GM23338 (cell line): ENCODE results near the gene CHRD. TPM values are rescaled to one million over a fixed set of nuclear protein-coding genes. Genes with fewer than 3 reads are reported as not detected.

Experiments used
- ATAC-seq: fragments of 200-7000 bp; cut with Tn5 transposase; 3 replicates; pipeline ENCODE4 v1.9.1; 2020
- DNase-seq: peaks from one replicate; pipeline ENCODE4 v3.0.0-alpha.2; 2015; ENCODE audit warnings: low spot score
- H2AFZ ChIP-seq: fragments of 200-600 bp; sonication (generic); 2 replicates; pipeline ENCODE4 v1.8.0; 2016; ENCODE audit warnings: antibody characterized with exemption, mild to moderate bottlenecking, moderate library complexity
- H3F3A ChIP-seq: fragments of 200-600 bp; sonication (generic); replicated peaks from 2 replicates; pipeline ENCODE4 v1.8.0; 2017; ENCODE audit warnings: antibody characterized with exemption, mixed run types, low read depth
- H3K27ac ChIP-seq: fragments of 200-600 bp; sonication (generic); 2 replicates; pipeline ENCODE4 v1.6.1; 2016; ENCODE audit warnings: low read depth
- H3K27me3 ChIP-seq: fragments of 200-600 bp; sonication (generic); 2 replicates; pipeline ENCODE4 v1.8.0; 2016; ENCODE audit warnings: mild to moderate bottlenecking, mixed run types, moderate library complexity; ENCODE audit not compliant: insufficient read depth
- H3K36me3 ChIP-seq: fragments of 200-600 bp; sonication (generic); 2 replicates; pipeline ENCODE4 v1.8.0; 2016; ENCODE audit warnings: mild to moderate bottlenecking; ENCODE audit not compliant: insufficient read depth
- H3K4me1 ChIP-seq: fragments of 200-600 bp; sonication (generic); 2 replicates; pipeline ENCODE4 v1.8.0; 2016; ENCODE audit warnings: mild to moderate bottlenecking, moderate library complexity; ENCODE audit not compliant: insufficient read depth
- H3K4me2 ChIP-seq: fragments of 200-600 bp; sonication (generic); 2 replicates; pipeline ENCODE4 v1.7.1; 2017; ENCODE audit warnings: mixed run types
- H3K4me3 ChIP-seq: fragments of 200-600 bp; sonication (generic); 2 replicates; pipeline ENCODE4 v1.6.1; 2016; ENCODE audit warnings: mixed run types
- H3K79me2 ChIP-seq: fragments of 200-600 bp; sonication (generic); replicated peaks from 2 replicates; pipeline ENCODE4 v1.8.0; 2017; ENCODE audit warnings: mild to moderate bottlenecking; ENCODE audit not compliant: insufficient read depth
- H3K9me2 ChIP-seq: fragments of 200-600 bp; sonication (generic); 2 replicates; pipeline ENCODE4 v1.8.0; 2017; ENCODE audit not compliant: insufficient read depth
- H4K20me1 ChIP-seq: fragments of 200-600 bp; sonication (generic); replicated peaks from 2 replicates; pipeline ENCODE4 v1.8.0; 2017; ENCODE audit warnings: mild to moderate bottlenecking; ENCODE audit not compliant: insufficient read depth
- H3K27ac Mint-ChIP-seq: 2 replicates; pipeline ENCODE4 v1.8.0; 2020; ENCODE audit warnings: inconsistent platforms, mild to moderate bottlenecking, moderate library complexity, mixed read lengths
- H3K27me3 Mint-ChIP-seq: 3 replicates; pipeline ENCODE4 v1.8.0; 2022; ENCODE audit warnings: low read depth, mild to moderate bottlenecking, moderate library complexity, mixed read lengths, inconsistent platforms; ENCODE audit not compliant: insufficient read depth, poor library complexity
- H3K36me3 Mint-ChIP-seq: 3 replicates; pipeline ENCODE4 v1.8.0; 2021; ENCODE audit warnings: low read depth, mild to moderate bottlenecking, inconsistent platforms, moderate library complexity, mixed read lengths
- H3K4me1 Mint-ChIP-seq: 3 replicates; pipeline ENCODE4 v1.8.0; 2020; ENCODE audit warnings: mild to moderate bottlenecking, inconsistent platforms, mixed read lengths
- H3K4me3 Mint-ChIP-seq: 3 replicates; pipeline ENCODE4 v1.8.0; 2021; ENCODE audit warnings: moderate library complexity, mild to moderate bottlenecking, inconsistent platforms, mixed read lengths
- H3K9me3 Mint-ChIP-seq: 3 replicates; pipeline ENCODE4 v1.8.0; 2020; ENCODE audit warnings: moderate library complexity, mild to moderate bottlenecking, inconsistent platforms, mixed read lengths
- CREB1 ChIP-seq: fragments of 250-450 bp; sonication (Bioruptor Pico); IDR thresholded peaks from 2 replicates; pipeline ENCODE4 v1.5.0; 2020; ENCODE audit warnings: low read depth, mild to moderate bottlenecking, moderate library complexity
- CTCF ChIP-seq, 2 experiments: fragments of 200-600 bp in 1 of 2; sonication (generic) in 1 of 2; conservative IDR thresholded peaks; 2 replicates each; pipeline versions ENCODE4 v1.5.1 to v1.6.1; 2016 to 2017; ENCODE audit warnings: antibody characterized with exemption in 2 of 2, low read depth in 2 of 2, mild to moderate bottlenecking in 2 of 2, moderate library complexity in 1 of 2
- ETS1 ChIP-seq: IDR thresholded peaks from 2 replicates; pipeline ENCODE4 v1.6.1; 2016; ENCODE audit warnings: antibody characterized with exemption
- EZH2 ChIP-seq: fragments of 200-600 bp; sonication (generic); IDR thresholded peaks from one replicate; pipeline ENCODE4 v1.8.0; 2017; ENCODE audit warnings: antibody characterized with exemption, mild to moderate bottlenecking, low read depth; ENCODE audit not compliant: unreplicated experiment
- EZH2phosphoT487 ChIP-seq: fragments of 200-600 bp; sonication (generic); IDR thresholded peaks from one replicate; pipeline ENCODE4 v1.8.1; 2018; ENCODE audit warnings: antibody characterized with exemption; ENCODE audit not compliant: unreplicated experiment
- JUNB ChIP-seq: IDR thresholded peaks from one replicate; pipeline ENCODE4 v1.6.1; 2016; ENCODE audit warnings: antibody characterized with exemption; ENCODE audit not compliant: unreplicated experiment
- NANOG ChIP-seq: IDR thresholded peaks from 2 replicates; pipeline ENCODE4 v1.6.1; 2016; ENCODE audit warnings: antibody characterized with exemption, borderline replicate concordance
- POLR2AphosphoS5 ChIP-seq: IDR thresholded peaks from 2 replicates; pipeline ENCODE4 v1.6.1; 2016; ENCODE audit warnings: antibody characterized with exemption, low read depth
- STAT1 ChIP-seq: IDR thresholded peaks from one replicate; pipeline ENCODE4 v1.6.1; 2016; ENCODE audit warnings: antibody characterized with exemption; ENCODE audit not compliant: unreplicated experiment
- ZNF114 ChIP-seq: fragments of 250-450 bp; sonication (Bioruptor Pico); IDR thresholded peaks from 2 replicates; pipeline ENCODE4 v1.5.0; 2020; ENCODE audit warnings: mild to moderate bottlenecking, moderate library complexity
- ZNF331 ChIP-seq: fragments of 250-450 bp; sonication (Bioruptor Pico); IDR thresholded peaks from 2 replicates; pipeline ENCODE4 v1.5.0; 2020; ENCODE audit warnings: low read depth, mild to moderate bottlenecking, moderate library complexity
- ZNF462 ChIP-seq: fragments of 250-450 bp; sonication (Bioruptor Pico); IDR thresholded peaks from 2 replicates; pipeline ENCODE4 v1.5.0; 2020; ENCODE audit warnings: mild to moderate bottlenecking, moderate library complexity
- polyA plus RNA-seq: library from polyadenylated mRNA; unstranded; fragments of >200 nt; fragmentation: Nextera tagmentation; extraction: Ambion mirVana; gene quantifications from 2 replicates; pipeline ENCODE4 v1.2.1, GENCODE V29; 2016
- total RNA-seq: library from RNA; depleted of rRNA; stranded (reverse); fragments of >200 nt; shearing (Covaris generic); gene quantifications from 2 replicates; pipeline ENCODE4 v1.2.3, GENCODE V29; 2014
- TF ChIP-seq, protein P1 (sequence below): IDR thresholded peaks from one replicate; pipeline ENCODE4 v1.6.1; 2018; ENCODE audit warnings: antibody characterized with exemption; ENCODE audit not compliant: unreplicated experiment

CHRD gene
- total and polyA plus RNA-seq, 2 experiments from 2014 or later = 0.34 to 0.66 TPM

DNA sequence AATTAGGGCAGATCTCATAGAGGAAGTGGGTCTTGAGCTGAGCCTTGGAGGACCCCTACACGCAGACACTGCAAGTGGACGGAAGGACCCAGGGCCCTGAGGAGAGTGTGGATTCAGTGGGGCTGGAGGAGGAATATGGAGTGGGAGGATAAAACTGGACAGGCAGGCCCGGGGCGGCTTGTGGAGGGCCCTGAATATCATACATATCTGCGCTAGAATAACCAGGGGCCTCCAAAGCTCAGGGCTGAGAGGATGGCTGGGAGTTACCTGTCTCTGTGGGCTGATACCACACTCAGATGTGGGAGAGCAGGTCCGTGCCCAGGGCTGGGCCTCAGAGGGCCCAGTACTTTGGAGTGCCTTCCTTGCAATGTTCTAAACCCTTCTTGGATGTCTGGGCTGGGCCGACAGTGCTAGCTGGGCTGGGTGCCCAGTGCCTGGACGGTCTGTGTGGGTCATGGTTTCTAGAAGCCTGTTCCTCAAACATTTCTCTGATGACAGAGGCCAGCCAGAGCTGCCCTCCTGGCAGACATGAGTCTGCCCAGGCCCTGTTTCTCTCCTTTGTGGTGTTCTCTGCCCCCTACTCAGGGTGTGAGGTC is 29.6 kb downstream of the CHRD start:
- H3K4me3 ChIP-seq = no peak overlapping the region
- peaks cover 14% of the 10 kb centered on the region for H3K27me3 Mint-ChIP-seq
- no peak overlapping the region for H3K27ac ChIP-seq
- DNase-seq = no peak
- H3K79me2 ChIP-seq = no peaks in the 10 kb centered on the region
- no peaks in the 10 kb centered on the region for H3K27me3 ChIP-seq
- H3K4me2 ChIP-seq = no peak overlapping the region
- no peak overlapping the region for H3K27ac Mint-ChIP-seq
- TF ChIP-seq NANOG (no peak), ZNF331 (no peak), ZNF462 (CRISPR knock-in tag) (no peak), CTCF (conservative IDR thresholded peaks at IDR 0.05; ENCODE audit: low read depth in 2 of 2) (no peak), JUNB (no peak), ZNF114 (no peak), EZH2 (no peak), STAT1 (no peak), POLR2AphosphoS5 (no peak), CREB1 (CRISPR knock-in tag) (no peak), ETS1 (no peak), EZH2phosphoT487 (no peak)
- TF ChIP-seq, protein P1, sequence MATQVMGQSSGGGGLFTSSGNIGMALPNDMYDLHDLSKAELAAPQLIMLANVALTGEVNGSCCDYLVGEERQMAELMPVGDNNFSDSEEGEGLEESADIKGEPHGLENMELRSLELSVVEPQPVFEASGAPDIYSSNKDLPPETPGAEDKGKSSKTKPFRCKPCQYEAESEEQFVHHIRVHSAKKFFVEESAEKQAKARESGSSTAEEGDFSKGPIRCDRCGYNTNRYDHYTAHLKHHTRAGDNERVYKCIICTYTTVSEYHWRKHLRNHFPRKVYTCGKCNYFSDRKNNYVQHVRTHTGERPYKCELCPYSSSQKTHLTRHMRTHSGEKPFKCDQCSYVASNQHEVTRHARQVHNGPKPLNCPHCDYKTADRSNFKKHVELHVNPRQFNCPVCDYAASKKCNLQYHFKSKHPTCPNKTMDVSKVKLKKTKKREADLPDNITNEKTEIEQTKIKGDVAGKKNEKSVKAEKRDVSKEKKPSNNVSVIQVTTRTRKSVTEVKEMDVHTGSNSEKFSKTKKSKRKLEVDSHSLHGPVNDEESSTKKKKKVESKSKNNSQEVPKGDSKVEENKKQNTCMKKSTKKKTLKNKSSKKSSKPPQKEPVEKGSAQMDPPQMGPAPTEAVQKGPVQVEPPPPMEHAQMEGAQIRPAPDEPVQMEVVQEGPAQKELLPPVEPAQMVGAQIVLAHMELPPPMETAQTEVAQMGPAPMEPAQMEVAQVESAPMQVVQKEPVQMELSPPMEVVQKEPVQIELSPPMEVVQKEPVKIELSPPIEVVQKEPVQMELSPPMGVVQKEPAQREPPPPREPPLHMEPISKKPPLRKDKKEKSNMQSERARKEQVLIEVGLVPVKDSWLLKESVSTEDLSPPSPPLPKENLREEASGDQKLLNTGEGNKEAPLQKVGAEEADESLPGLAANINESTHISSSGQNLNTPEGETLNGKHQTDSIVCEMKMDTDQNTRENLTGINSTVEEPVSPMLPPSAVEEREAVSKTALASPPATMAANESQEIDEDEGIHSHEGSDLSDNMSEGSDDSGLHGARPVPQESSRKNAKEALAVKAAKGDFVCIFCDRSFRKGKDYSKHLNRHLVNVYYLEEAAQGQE = no peak
- H3K36me3 Mint-ChIP-seq = no peaks in the 10 kb centered on the region
- H3K9me3 Mint-ChIP-seq = peaks cover 3% of the 10 kb centered on the region; the same call in 1 of the 3 replicates
- H3K4me1 Mint-ChIP-seq = no peaks in the 10 kb centered on the region
- H3K4me3 Mint-ChIP-seq = no peak overlapping the region
- H3F3A ChIP-seq = no peaks in the 10 kb centered on the region
- no peaks in the 10 kb centered on the region for H3K4me1 ChIP-seq
- no peaks in the 10 kb centered on the region for H4K20me1 ChIP-seq
- no peak overlapping the region for H2AFZ ChIP-seq
- ATAC-seq = no peak
- H3K36me3 ChIP-seq = no peaks in the 10 kb centered on the region
- H3K9me2 ChIP-seq = no peaks in the 10 kb centered on the region
